BJ (cell line): ENCODE measurements around the gene TUBA8. TPM values are rescaled to one million over a fixed set of nuclear protein-coding genes. Genes with fewer than 3 reads are reported as not detected.
"Not testable (repeated sequence)": the region's sequence is repeated elsewhere in the genome, so short reads cannot be mapped to it uniquely, and the experiment has no call there.

Source experiments
- CTCF ChIA-PET: fragments of 350-600 bp; formaldehyde crosslinking; extraction: SDS; loops from one replicate; lab custom pipeline; 2021; ENCODE audit warnings: antibody characterized with exemption, inconsistent platforms; lab: Yijun Ruan, JAX
- POLR2A ChIA-PET: fragments of 300-600 bp; sonication (Branson Sonifier 250); formaldehyde crosslinking; extraction: SDS; loops from one replicate; lab custom pipeline; 2021; ENCODE audit warnings: antibody characterized with exemption; lab: Charles Lee
- DNase-seq: peaks from one replicate; pipeline ENCODE4 v3.0.0-alpha.2; 2011; ENCODE audit warnings: low read depth
- H3K27me3 ChIP-seq: 2 replicates; pipeline ENCODE4 v1.6.0; 2011; ENCODE audit warnings: low read length; ENCODE audit not compliant: control insufficient read depth, insufficient read depth
- H3K36me3 ChIP-seq: 2 replicates; pipeline ENCODE4 v1.5.1; 2011; ENCODE audit warnings: low read length; ENCODE audit not compliant: control insufficient read depth, insufficient read depth
- H3K4me3 ChIP-seq: 2 replicates; pipeline ENCODE4 v1.5.1; 2011; ENCODE audit warnings: low read depth, mild to moderate bottlenecking, control low read depth, low read length
- CTCF ChIP-seq: IDR thresholded peaks from 2 replicates; pipeline ENCODE4 v1.5.1; 2011; ENCODE audit warnings: low read depth, mild to moderate bottlenecking, control low read depth, inconsistent platforms, low read length, moderate library complexity; ENCODE audit not compliant: insufficient read depth
- polyA minus RNA-seq: library from RNA; depleted of rRNA, polyadenylated mRNA; stranded (reverse); fragments of >200 nt; gene quantifications from 2 replicates; pipeline ENCODE4 v1.2.3, GENCODE V29; 2011; rRNA and poly(A)+ RNA removed
- polyA plus RNA-seq: library from polyadenylated mRNA; depleted of rRNA; stranded (reverse); fragments of >200 nt; gene quantifications from 2 replicates; pipeline ENCODE4 v1.2.3, GENCODE V29; 2011; rRNA removed

The TUBA8 gene
- 1.2 and 1.3 TPM in 2 replicates for polyA plus RNA-seq
- 0.82 and 3.0 TPM in 2 replicates for polyA minus RNA-seq

- no peak for DNase-seq
- ChIA-PET CTCF (no interaction called here), POLR2A (no interaction called here)
- no peak for TF ChIP-seq CTCF
- Histone ChIP-seq H3K27me3 (peaks cover 3% of the 10 kb centered on the region), H3K36me3 (no peaks in the 10 kb centered on the region), H3K4me3 (peak within 1 kb of the TSS; percentile 41)
Observed at GRCh38 chr22:18110194-18110953, at the start of gene TUBA8. TUBA8 (plus strand) TSS chr22:18110809; CDS start chr22:18110866, 57 bp downstream.

GRCh38 chr22:18062421-18062820 is 48.2 kb upstream of the TUBA8 start:
- Histone ChIP-seq H3K27me3 (no peaks in the 10 kb centered on the region), H3K36me3 (no peaks in the 10 kb centered on the region), H3K4me3 (no peak overlapping the region)
- TF ChIP-seq CTCF, result no peak
- DNase-seq, result no peak
- CTCF ChIA-PET, result interaction anchor here (1.1 to 1.8 kb wide), 3 partner anchors 9 to 504 kb away, joined by 3 to 12 read pairs (median 3); no protein-coding TSS in a partner anchor
- POLR2A ChIA-PET, result no interaction called here

GRCh38 chr22:18063306-18063705 is 47.3 kb upstream of the TUBA8 start:
- CTCF ChIA-PET, result interaction anchor here (0.9 to 1.8 kb wide), 4 partner anchors 9 to 505 kb away, joined by 3 to 12 read pairs (median 4); no protein-coding TSS in a partner anchor
- no peak for TF ChIP-seq CTCF
- Histone ChIP-seq H3K27me3 (no peaks in the 10 kb centered on the region), H3K36me3 (no peaks in the 10 kb centered on the region), H3K4me3 (no peak overlapping the region)
- DNase-seq, result no peak
- POLR2A ChIA-PET, result no interaction called here

- DNase-seq, H3K36me3 ChIP-seq, POLR2A ChIA-PET, H3K4me3 ChIP-seq, H3K27me3 ChIP-seq: not testable (repeated sequence)
- CTCF ChIA-PET, result interaction anchor here (0.9 to 1.8 kb wide), 3 partner anchors 12 to 505 kb away, joined by 3 to 12 read pairs (median 4); no protein-coding TSS in a partner anchor
Observed at GRCh38 chr22:18063715-18064114, 46.9 kb upstream of the TUBA8 start.

GRCh38 chr22:18064636-18065035 is 46.0 kb upstream of the TUBA8 start:
- H3K36me3 ChIP-seq, result no peaks in the 10 kb centered on the region
- H3K4me3 ChIP-seq, result no peak overlapping the region
- H3K27me3 ChIP-seq, result no peaks in the 10 kb centered on the region
- TF ChIP-seq CTCF, result no peak
- no peak for DNase-seq
- ChIA-PET POLR2A (no interaction called here), CTCF (interaction anchor here (1.2 to 2.7 kb wide), 2 partner anchors 12 to 235 kb away, joined by 6 to 17 read pairs; no protein-coding TSS in a partner anchor)
